HG02763 (cell line): ENCODE data around the gene CCT7.

Source experiments
- ATAC-seq: cut with Tn5 transposase; IDR thresholded peaks from one replicate; pipeline ENCODE4 v1.9.1; 2021; ENCODE audit warnings: mild to moderate bottlenecking, moderate library complexity; ENCODE audit not compliant: unreplicated experiment

CCT7 gene

GRCh38 chr2:73292316-73292905 lies 58.3 kb downstream of the CCT7 start:
- no peak for ATAC-seq

GRCh38 chr2:73292906-73293533 lies 58.9 kb downstream of the CCT7 start:
- ATAC-seq = no peak

GRCh38 chr2:73293534-73294171 lies 59.5 kb downstream of the CCT7 start, which contains the start of gene EGR4:
EGR4 (minus strand) TSS chr2:73293548; CDS start chr2:73293317, 231 bp downstream.
- peak; percentile 84 for ATAC-seq

- ATAC-seq = no peak
These were observed 60.1 kb downstream of the CCT7 start for GRCh38 chr2:73294239-73294638.

GRCh38 chr2:73295751-73296400 lies 61.8 kb downstream of the CCT7 start:
- ATAC-seq = no peak

GRCh38 chr2:73297151-73297559 lies 63.0 kb downstream of the CCT7 start:
- no peak for ATAC-seq

- no peak for ATAC-seq
These were observed 63.5 kb downstream of the CCT7 start for GRCh38 chr2:73297586-73297985.

- no peak for ATAC-seq
These were observed 66.8 kb downstream of the CCT7 start for GRCh38 chr2:73300926-73301325.

- no peak for ATAC-seq
These were observed 67.5 kb downstream of the CCT7 start for GRCh38 chr2:73301636-73302035.
